HEK293 (cell line): ENCODE data around the gene LDLRAP1.

Experiments
- BCL11A ChIP-seq: fragments of 450-650 bp; formaldehyde crosslinking; IDR thresholded peaks from 2 replicates; pipeline ENCODE4 v1.5.1; 2016; ENCODE audit warnings: low read depth, missing biosample characterization, missing genetic modification characterization
- HOXC10 ChIP-seq: sonication (generic); formaldehyde crosslinking; IDR thresholded peaks from 2 replicates; pipeline ENCODE4 v1.8.1; 2023; ENCODE audit warnings: mild to moderate bottlenecking, missing genetic modification reagents
- REPIN1 ChIP-seq: fragments of 450-650 bp; formaldehyde crosslinking; IDR thresholded peaks from 2 replicates; pipeline ENCODE4 v1.5.1; 2017; ENCODE audit warnings: missing biosample characterization, missing genetic modification characterization, low read depth
- SP2 ChIP-seq: fragments of 450-650 bp; formaldehyde crosslinking; IDR thresholded peaks from 2 replicates; pipeline ENCODE4 v1.5.1; 2016; ENCODE audit warnings: missing biosample characterization, missing genetic modification characterization
- ZNF214 ChIP-seq: fragments of 450-650 bp; formaldehyde crosslinking; IDR thresholded peaks from 2 replicates; pipeline ENCODE4 v1.5.1; 2017; ENCODE audit warnings: missing biosample characterization, mild to moderate bottlenecking, missing genetic modification characterization, borderline replicate concordance
- ZNF292 ChIP-seq: fragments of 450-650 bp; formaldehyde crosslinking; IDR thresholded peaks from 2 replicates; pipeline ENCODE4 v1.5.1; 2016; ENCODE audit warnings: low read depth, missing biosample characterization, missing genetic modification characterization, borderline replicate concordance
- TF ChIP-seq, protein P1 (sequence below): fragments of 450-650 bp; formaldehyde crosslinking; IDR thresholded peaks from 2 replicates; pipeline ENCODE4 v1.5.1; 2017; ENCODE audit warnings: missing biosample characterization, missing genetic modification characterization
- TF ChIP-seq, protein P2 (sequence below): fragments of 450-650 bp; formaldehyde crosslinking; IDR thresholded peaks from 2 replicates; pipeline ENCODE4 v1.5.1; 2016; ENCODE audit warnings: missing biosample characterization, missing genetic modification characterization
- TF ChIP-seq, protein P3 (sequence below): fragments of 450-650 bp; formaldehyde crosslinking; IDR thresholded peaks from 2 replicates; pipeline ENCODE4 v1.5.1; 2016; ENCODE audit warnings: missing biosample characterization, missing genetic modification characterization
- TF ChIP-seq, protein P4 (sequence below): fragments of 450-650 bp; formaldehyde crosslinking; IDR thresholded peaks from 2 replicates; pipeline ENCODE4 v1.5.1; 2016; ENCODE audit warnings: missing biosample characterization, missing genetic modification characterization

DNA sequence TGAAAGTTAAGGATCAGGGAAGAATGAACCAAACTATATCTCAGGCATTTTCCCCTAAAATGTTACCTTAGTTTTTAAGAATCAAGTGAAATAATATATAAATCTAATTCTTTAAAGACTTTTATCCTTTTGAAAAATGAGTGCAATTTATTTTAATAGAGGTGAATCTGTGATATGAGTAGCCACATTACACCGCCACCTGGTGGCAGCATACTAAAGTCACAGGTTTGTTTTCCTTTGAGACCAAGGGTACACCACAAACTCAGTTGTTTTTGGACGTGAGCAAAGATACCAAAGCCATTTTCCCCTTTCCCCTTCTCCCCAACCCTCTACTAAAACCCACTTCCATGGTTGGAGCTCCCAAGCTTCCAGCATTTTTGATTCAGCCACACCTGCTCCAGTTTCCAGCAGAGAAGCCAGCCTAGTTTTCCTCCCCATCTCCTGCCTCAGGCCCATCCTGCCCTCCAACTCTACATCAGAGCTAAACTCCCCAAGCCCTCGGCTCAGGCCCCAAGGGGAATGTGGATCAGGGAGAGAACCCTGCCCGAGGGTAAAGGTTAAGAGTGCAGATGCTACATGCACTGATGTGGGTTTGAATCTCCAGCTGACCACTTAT, 22.9 kb upstream of the LDLRAP1 start:
- TF ChIP-seq, protein P1, sequence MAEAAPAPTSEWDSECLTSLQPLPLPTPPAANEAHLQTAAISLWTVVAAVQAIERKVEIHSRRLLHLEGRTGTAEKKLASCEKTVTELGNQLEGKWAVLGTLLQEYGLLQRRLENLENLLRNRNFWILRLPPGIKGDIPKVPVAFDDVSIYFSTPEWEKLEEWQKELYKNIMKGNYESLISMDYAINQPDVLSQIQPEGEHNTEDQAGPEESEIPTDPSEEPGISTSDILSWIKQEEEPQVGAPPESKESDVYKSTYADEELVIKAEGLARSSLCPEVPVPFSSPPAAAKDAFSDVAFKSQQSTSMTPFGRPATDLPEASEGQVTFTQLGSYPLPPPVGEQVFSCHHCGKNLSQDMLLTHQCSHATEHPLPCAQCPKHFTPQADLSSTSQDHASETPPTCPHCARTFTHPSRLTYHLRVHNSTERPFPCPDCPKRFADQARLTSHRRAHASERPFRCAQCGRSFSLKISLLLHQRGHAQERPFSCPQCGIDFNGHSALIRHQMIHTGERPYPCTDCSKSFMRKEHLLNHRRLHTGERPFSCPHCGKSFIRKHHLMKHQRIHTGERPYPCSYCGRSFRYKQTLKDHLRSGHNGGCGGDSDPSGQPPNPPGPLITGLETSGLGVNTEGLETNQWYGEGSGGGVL (tag by site-specific recombination) = no peak
- TF ChIP-seq ZNF292 (no peak), SP2 (tag by site-specific recombination) (no peak), REPIN1 (no peak), ZNF214 (tag by site-specific recombination) (no peak), BCL11A (no peak), HOXC10 (CRISPR knock-in tag) (no peak)
- TF ChIP-seq, protein P2, sequence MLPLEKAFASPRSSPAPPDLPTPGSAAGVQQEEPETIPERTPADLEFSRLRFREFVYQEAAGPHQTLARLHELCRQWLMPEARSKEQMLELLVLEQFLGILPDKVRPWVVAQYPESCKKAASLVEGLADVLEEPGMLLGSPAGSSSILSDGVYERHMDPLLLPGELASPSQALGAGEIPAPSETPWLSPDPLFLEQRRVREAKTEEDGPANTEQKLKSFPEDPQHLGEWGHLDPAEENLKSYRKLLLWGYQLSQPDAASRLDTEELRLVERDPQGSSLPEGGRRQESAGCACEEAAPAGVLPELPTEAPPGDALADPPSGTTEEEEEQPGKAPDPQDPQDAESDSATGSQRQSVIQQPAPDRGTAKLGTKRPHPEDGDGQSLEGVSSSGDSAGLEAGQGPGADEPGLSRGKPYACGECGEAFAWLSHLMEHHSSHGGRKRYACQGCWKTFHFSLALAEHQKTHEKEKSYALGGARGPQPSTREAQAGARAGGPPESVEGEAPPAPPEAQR (tag by site-specific recombination) = no peak
- TF ChIP-seq, protein P3, sequence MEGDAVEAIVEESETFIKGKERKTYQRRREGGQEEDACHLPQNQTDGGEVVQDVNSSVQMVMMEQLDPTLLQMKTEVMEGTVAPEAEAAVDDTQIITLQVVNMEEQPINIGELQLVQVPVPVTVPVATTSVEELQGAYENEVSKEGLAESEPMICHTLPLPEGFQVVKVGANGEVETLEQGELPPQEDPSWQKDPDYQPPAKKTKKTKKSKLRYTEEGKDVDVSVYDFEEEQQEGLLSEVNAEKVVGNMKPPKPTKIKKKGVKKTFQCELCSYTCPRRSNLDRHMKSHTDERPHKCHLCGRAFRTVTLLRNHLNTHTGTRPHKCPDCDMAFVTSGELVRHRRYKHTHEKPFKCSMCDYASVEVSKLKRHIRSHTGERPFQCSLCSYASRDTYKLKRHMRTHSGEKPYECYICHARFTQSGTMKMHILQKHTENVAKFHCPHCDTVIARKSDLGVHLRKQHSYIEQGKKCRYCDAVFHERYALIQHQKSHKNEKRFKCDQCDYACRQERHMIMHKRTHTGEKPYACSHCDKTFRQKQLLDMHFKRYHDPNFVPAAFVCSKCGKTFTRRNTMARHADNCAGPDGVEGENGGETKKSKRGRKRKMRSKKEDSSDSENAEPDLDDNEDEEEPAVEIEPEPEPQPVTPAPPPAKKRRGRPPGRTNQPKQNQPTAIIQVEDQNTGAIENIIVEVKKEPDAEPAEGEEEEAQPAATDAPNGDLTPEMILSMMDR (tag by site-specific recombination) = no peak
- TF ChIP-seq, protein P4, sequence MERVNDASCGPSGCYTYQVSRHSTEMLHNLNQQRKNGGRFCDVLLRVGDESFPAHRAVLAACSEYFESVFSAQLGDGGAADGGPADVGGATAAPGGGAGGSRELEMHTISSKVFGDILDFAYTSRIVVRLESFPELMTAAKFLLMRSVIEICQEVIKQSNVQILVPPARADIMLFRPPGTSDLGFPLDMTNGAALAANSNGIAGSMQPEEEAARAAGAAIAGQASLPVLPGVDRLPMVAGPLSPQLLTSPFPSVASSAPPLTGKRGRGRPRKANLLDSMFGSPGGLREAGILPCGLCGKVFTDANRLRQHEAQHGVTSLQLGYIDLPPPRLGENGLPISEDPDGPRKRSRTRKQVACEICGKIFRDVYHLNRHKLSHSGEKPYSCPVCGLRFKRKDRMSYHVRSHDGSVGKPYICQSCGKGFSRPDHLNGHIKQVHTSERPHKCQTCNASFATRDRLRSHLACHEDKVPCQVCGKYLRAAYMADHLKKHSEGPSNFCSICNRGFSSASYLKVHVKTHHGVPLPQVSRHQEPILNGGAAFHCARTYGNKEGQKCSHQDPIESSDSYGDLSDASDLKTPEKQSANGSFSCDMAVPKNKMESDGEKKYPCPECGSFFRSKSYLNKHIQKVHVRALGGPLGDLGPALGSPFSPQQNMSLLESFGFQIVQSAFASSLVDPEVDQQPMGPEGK (tag by site-specific recombination) = no peak
